Kidney tubule cell (primary cell): ENCODE data around the gene RSF1.
A peak's percentile ranks its signal among the peaks of the same experiment; 100 is the strongest.
"Not testable (repeated sequence)": the region's sequence is repeated elsewhere in the genome, so short reads cannot be mapped to it uniquely, and the experiment has no call there.

Experiments
- DNase-seq: peaks from one replicate; pipeline ENCODE4 v3.0.0-alpha.2; 2018; ENCODE audit warnings: low spot score

Gene RSF1

GRCh38 chr11:77687088-77687487 lies 133.4 kb downstream of the RSF1 start:
- no peak for DNase-seq

- no peak for DNase-seq
Measured at GRCh38 chr11:77677138-77677537, 143.4 kb downstream of the RSF1 start.

DNA sequence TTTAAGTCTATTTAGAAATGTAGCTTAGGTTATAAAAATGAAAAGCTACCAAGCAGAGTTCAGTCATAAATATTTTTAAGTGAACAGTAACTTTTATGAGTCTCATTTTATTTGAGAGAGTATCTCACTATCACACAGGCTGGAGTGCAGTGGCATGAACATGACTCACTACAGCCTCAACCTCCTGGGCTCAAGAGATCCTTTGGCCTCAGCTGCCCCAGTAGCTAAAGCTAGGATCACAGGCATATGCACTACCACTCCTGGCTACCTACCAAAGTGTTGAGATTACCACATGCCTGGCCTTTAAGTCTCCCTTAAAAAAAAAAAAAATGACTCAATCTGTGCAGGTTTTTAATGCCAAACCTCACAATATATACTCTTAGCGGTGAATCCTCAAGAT lies 148.3 kb downstream of the RSF1 start:
- DNase-seq = peak; percentile 63

DNA sequence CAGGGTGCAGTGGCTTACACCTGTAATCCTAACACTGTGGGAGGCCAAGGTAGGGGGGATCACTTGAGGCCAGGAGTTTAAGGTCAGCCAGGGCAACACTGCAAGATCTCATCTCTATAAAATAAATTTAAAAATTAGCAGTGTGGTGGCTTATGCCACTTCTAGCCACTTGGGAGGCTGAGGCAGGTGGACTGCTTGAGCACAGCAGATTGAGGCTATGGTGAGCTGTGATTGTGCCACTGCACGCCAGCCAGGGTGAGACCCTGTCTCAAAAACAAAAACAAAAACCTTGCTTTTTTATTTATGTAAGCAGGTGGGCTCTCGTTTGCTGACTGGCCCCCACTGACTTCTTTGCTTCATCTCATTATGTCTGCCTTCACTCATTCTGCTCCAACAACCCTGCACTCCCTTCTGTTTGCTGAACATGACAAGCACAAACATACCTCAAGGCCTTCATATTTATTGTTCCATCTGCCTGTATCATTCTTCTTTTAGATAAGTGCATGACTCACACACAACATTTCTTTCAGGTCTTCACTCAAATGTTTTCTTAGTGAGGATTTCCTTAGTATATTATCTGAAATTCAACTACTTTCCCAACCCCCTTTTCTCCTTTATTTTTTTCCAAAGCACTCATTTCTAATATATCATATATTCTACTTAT lies 150.5 kb downstream of the RSF1 start:
- DNase-seq = no peak

- no peak for DNase-seq
Measured at GRCh38 chr11:77668760-77669159, 151.8 kb downstream of the RSF1 start.

DNA sequence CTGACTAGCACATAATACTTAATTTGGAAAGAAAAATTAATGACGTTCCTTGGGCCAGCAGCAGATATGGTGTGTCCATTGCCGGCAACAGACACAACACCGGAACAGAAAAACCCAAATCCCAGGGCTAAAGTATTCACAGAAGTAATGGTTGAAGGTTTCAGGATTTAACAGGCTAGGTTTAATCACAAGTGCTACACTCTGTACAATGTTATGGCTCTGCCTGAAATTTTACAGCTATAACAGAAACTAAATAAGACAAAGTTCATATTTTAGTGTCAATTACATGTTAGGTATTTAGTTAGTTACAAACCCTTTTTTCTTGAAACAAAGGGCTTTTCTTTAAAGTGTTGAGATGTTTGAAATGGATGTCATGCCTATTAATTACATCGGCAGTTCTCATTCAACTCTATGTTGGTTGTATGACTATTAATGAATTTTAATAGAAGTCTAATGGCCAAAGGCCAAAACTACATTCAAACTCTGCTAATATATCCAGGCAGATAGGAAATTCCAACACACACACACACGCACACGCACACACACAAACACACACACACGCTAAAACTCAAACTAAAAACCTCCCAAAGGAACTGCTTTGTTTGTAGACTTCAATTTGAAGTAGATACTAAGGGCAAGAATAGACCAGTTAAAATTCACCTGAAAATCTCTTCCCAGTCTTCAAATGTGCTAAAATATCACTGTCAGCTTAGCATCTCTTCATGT lies 155.1 kb downstream of the RSF1 start:
- no peak for DNase-seq

- DNase-seq = no peak
Measured at GRCh38 chr11:77661670-77662069, 158.9 kb downstream of the RSF1 start.

- no peak for DNase-seq
Measured at GRCh38 chr11:77660947-77661346, 159.6 kb downstream of the RSF1 start.

- DNase-seq = no peak
Measured at GRCh38 chr11:77658213-77659013, 162.1 kb downstream of the RSF1 start.

GRCh38 chr11:77656362-77656761 lies 164.2 kb downstream of the RSF1 start:
- no peak for DNase-seq

DNA sequence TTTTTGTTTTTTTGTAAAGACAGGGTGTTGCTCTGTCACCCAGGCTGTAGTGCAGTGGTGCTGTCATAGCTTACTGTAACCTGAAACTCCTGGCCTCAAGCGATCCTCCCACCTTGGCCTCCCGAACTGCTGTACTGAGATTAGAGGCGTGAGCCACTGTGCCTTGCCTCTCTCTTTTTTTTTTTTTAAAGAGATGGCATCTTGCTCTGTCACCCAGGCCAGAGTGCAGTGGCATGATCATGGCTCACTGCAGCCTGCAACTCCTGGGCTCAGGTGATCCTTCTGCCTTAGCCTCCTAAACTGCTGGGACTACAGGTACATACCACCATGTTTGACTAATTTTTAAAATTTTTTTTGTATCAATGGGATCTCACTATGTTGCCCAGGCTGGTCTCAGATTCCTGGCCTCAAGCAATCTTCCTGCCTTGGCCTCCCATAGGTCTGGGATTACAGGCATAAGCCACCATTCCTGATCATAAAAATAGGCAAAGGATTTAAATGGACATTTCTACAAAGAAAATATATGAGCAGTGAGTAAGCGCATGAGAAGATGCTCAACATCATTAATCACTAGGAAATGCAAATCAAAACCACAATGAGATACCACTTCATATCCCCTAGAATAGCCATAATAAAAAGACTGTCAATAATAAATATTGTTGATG lies 165.6 kb downstream of the RSF1 start:
- no peak for DNase-seq

GRCh38 chr11:77650123-77650522 lies 170.4 kb downstream of the RSF1 start:
- DNase-seq = no peak

DNA sequence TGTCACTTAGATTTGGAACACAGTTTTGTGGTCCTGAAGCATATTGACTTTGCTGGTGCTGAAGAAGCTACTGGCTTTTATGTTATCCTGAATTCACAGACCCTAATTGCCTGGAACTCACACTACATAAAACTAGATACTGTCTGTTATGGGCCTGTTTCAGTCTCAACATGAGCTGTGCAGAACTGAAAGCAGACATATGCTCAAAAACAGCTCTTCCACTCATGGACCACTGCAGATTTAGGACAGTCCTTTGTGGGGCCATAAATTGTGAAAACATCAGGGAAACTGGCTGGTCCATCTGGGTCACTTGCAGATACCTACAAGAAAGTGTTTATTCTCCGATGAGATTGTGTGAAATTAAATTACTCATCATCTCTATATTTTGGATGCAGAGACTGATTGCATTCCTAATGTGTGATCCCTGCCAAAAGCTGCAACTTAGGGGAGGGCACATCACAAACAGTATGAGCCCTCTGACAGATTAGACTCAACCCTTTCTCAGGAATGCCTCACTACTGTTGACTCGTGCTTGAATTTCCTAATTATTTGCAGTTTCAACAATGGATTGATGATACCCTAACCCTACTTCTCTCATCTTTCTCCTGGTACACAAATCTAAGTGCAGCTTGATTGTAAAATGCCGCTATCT lies 172.7 kb downstream of the RSF1 start:
- DNase-seq = no peak

DNA sequence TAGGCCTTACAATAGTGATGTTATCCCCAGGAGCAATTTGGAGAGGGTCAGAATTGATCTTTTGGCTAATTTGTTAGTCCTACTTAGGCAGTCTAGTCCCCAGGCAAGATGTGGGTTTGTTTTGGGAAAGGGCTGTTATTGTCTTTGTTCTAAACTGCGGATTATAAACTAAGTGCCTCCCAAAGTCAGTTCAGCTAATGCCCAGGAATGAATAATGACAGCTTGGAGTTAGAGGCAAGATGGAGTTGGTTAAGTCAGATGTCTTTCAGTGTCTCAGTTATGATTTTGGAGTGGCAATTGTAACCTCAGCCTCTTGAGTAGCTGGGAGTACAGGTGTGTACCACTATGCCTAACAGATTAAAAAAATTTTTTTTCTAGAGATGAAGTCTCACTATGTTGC lies 175.6 kb downstream of the RSF1 start:
- DNase-seq = no peak

DNA sequence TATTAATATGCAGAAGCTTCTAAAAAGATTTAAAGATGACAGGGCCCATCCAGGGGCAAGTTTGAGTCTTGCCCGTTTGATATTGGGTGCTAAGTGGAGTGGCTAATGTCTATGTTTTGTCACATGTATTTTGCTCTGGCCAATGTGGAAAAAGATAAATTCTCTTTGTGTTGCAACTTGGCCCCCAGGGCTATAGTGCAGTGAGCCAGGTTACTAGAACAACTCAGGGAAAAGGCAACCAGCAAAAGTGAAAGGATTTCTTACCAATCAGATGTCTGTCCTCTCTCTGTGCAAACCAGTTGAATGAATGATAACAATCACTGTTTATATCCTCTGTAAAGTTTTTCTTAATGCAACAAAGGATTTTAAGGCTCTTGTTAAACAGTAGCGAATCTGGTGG lies 178.3 kb downstream of the RSF1 start:
- no peak for DNase-seq

DNA sequence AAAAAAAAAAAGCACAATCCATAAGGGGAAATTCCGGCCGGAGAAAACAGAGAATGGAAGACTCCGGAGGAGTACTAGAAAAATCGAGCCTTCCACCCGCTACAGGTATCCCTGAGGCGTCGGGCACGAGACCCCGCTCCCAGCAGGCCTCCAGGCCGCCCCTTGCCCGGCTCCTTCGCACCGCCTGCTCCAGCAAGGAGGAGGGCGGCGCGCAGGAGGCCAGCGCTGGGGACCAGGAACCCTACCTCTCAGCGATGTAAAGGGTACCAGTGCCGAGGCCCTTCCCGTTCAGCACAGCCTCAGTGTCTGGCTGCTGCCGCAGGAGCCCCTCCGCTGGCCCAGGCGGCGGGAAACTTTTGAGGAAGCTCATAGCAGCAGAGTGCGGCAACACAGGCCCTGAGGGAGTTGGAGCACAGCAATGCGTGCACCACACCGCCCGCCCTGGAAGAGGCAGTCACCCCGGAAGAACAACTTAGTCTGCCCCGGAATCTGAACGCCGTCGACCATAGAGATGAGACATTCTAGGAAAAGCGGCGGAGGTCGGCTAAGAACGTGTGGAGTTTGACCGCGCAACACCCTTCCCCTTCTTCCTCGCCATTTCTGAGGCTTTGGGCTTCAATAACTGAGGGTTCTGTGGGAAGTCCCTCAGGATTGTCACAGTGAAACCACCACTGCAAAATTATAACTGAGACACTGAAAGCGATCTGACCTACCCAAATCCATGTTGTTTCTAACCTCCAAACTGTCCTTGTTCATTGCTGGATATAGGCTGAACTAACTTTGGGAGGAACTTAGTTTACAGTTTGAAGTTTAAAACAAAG lies 183.0 kb downstream of the RSF1 start, which contains the start of gene CLNS1A:
CLNS1A (minus strand) TSS at position 450 of the 821 bp plus-strand sequence; CDS start at position 370, 80 bp downstream.
- peak; percentile 90 for DNase-seq

- no peak for DNase-seq
Measured at GRCh38 chr11:77636731-77637344, 183.7 kb downstream of the RSF1 start.

- not testable (repeated sequence) for DNase-seq
Measured at GRCh38 chr11:77633926-77634325, 186.6 kb downstream of the RSF1 start.

- DNase-seq = no peak
Measured at GRCh38 chr11:77630157-77630710, 190.3 kb downstream of the RSF1 start.

GRCh38 chr11:77619576-77620198 lies 200.8 kb downstream of the RSF1 start:
- DNase-seq = peak; percentile 61
